Activated CD4-positive, CD25-positive, alpha-beta regulatory T cell treated with anti-CD3 and anti-CD28 coated beads, Interleukin-2, amount 50 U/mL, for 16 hours (primary cell): ENCODE results near the gene MARCKSL1.
"Not testable (repeated sequence)": the region's sequence is repeated elsewhere in the genome, so short reads cannot be mapped to it uniquely, and the experiment has no call there.

Experiments
- DNase-seq: peaks from one replicate; pipeline ENCODE4 v3.0.0-alpha.2; 2020; ENCODE audit warnings: low read depth, low spot score

The MARCKSL1 gene

GRCh38 chr1:32335790-32336590, at the start of gene MARCKSL1:
Gene MARCKSL1, minus strand, starts transcription at chr1:32336233. Its CDS starts 200 bp downstream, at chr1:32336033.
- DNase-seq = peak; percentile 66

DNA sequence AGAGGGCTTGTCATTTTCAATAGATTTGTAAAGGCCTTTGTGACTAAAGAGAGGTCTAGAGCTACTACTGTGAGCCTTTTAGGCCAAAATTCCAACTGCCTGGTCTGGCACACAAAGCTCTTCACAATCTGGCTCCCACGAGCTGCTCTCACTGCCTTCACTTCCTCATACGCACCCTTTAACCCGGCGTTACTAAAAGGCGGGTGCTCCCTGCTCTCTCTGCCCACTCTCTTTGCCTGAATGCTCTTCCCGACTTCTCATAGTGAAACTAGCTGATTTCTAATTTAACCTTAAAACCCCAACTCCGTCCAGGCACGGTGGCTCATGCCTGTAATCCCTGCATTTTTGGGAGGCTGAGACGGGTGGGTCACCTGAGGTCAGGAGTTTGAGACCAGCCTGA, 44.0 kb upstream of the MARCKSL1 start:
- DNase-seq = no peak

- no peak for DNase-seq
Observed at GRCh38 chr1:32377541-32378220, 41.6 kb upstream of the MARCKSL1 start.

DNA sequence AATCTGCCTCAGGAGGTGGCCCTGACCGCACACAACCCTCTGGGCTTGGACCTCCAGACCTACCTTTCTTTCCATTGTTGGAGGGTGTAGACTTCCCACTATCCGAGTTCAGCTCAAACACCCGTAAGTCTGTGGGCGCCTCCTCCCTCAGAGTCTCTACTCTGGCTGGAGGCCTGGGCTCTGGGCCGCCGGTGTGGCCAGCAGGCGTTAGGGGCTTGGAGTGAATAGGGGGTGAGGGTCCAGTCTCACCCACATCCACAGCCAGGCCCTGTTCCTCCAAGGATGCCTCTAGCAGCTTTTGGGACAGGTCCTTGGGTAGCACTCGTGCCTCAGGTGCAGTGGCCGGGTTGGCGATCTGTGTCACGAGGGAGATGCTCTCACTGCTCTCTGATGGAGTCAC, 40.2 kb upstream of the MARCKSL1 start:
- DNase-seq = no peak

GRCh38 chr1:32373996-32374592, 38.1 kb upstream of the MARCKSL1 start:
- no peak for DNase-seq

- no peak for DNase-seq
Observed at GRCh38 chr1:32372149-32372756, 36.2 kb upstream of the MARCKSL1 start.

DNA sequence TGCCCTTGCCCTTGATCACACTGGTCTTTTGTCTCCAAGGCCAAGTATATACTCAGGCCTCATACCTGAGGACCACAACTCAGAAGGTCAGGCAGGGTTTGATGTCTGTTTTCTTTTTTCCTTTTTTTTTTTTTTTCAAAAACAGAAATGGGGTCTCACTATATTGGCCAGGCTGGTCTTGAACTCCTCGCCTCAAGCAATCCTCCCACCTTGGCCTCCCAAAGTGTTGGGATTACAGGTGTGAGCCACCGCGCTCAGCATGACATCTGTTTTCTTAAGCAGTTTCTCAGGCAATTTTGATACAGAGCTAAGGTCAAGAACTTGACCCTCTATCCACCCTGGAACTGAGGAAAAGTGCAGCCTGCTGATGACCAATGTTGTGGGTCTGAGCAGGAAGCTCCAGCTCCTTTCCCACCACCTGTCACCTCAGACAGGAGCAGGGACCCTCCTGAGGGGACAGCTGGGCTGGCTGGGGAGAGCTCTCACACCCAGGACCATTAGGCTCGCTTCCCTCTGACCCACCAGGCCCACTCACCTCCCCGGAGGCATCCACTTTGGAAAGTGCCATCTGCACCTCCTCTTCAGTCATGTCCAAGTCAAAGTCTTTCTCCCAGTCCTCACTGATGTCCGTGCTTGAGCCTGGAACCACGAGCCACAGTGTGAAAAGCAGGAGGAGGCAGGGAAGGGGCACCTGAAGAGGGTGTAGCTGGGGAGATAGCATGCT, 32.0 kb upstream of the MARCKSL1 start:
- no peak for DNase-seq

DNA sequence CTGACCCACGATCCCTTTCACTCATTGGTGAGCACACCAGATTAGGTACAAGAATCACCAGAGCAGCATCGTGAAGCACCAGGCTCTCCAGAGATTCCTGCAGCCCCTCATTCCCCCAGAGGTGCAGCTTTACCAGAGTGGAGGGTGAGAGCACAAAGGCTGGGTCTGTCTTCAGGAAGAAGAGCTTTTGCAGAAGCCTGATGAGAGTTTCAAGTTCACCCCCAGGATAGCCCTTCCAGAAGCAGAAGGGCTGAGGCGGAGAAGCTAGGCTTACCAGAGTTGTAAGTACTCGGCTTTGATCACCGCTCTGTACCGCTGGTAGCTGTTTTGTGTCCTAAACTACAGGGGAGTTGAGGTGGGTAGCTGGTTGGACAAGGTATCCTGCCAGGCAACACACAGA, 29.4 kb upstream of the MARCKSL1 start:
- DNase-seq = no peak

DNA sequence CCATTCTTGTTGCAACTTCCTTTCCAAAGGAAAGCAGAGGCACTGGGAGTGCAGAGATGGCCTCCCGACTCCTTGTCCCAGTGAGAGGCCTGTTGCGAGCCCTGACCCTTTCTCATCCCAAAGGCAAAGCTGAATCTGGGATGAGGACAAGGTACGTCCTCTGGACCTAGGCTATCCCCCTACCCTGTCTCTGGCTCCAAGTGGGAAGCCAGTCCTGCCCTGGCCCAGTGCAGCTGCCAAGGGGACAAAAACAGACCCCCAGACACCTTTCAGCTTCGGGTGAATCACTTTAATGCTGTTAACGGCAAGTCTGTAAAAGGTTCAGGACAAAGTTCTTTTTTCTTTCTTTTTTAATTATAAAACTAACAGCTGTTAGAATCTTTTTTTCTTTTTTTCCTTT, 28.8 kb upstream of the MARCKSL1 start:
- DNase-seq = no peak

DNA sequence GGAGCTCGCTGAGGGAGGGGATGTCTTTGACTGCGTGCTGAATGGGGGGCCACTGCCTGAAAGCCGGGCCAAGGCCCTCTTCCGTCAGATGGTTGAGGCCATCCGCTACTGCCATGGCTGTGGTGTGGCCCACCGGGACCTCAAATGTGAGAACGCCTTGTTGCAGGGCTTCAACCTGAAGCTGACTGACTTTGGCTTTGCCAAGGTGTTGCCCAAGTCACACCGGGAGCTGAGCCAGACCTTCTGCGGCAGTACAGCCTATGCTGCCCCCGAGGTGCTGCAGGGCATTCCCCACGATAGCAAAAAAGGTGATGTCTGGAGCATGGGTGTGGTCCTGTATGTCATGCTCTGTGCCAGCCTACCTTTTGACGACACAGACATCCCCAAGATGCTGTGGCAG, 27.7 kb upstream of the MARCKSL1 start:
- no peak for DNase-seq

DNA sequence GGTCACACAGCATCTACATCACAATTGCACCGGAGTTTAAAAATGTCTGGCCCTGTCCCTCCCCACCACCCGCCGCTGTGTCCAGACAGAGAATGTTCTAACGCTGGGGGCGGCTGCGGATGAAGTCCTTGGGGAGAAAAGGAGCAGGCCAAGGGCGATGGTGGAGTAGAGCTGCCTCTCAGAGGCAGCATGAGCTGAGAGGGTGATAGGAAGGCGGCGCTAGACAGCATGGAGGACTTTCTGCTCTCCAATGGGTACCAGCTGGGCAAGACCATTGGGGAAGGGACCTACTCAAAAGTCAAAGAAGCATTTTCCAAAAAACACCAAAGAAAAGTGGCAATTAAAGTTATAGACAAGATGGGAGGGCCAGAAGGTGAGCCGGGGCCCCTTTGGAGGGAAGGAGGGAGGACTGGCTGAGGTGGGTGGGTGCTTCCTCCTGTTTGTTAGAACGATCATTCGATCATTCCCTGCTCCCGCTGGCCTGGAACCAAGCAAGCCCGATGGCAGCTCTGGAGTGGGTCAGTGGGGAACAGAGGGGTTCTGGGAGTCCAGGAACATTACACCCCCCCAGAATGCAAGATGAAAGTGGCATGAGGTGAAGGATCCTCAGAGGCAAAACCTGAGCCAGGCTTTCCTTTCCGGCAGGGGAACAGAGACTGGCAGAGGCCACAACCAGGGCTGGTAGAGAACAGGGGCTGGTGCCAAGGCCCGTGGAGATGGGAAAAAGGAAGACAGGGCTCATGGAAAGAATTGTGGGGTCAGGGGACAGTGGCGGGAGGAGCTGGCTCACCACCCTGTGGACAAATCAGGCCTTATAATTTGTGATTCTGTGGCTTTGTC, 26.7 kb upstream of the MARCKSL1 start, which contains the start of the genes FAM229A and TSSK3:
FAM229A (minus strand) TSS at position 12 of the 840 bp plus-strand sequence. CDS start 394 bp downstream, outside the sequence.
TSSK3 (plus strand) TSS at position 66 of the 840 bp plus-strand sequence; CDS start at position 229, 163 bp downstream.
- DNase-seq = no peak

DNA sequence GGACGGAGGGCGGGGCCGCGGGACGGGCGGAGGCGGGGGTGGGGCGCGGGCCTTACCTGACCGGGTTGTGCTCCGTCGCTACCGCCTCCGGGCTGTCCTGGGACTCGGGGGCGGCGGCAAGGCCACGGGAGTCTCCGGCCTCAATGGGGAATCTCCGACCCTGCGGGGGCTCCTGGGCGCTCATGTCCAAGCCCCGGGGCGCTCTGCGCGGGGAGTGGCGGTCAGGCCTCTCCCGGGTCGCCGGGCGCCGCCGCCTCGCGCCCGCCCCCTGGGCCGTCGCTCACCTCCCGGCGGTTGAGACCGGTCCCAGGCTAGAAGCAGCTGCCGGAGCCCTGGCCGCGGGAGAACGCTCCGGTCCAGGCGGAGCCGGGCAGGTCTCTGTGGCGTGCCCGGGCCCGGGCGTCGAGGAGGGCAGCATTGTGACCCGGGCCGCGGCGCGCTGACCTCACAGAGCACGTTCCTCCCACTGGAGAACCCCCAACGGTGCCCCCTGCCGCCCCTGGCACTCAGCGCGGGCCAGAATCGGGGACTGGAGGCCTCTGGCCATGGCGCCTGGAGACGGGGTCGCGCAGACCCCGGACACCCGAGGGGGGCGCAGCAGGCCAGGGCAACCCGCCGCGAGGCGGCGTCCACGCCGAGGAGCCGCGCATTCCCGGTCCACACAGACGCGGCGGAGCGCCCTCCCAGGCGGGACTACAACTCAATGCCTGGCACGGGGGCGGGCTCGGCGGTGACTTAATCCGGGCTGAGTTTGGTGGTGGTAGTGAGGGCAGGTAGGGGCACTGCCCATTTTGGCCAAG, 25.8 kb upstream of the MARCKSL1 start:
- DNase-seq = no peak

DNA sequence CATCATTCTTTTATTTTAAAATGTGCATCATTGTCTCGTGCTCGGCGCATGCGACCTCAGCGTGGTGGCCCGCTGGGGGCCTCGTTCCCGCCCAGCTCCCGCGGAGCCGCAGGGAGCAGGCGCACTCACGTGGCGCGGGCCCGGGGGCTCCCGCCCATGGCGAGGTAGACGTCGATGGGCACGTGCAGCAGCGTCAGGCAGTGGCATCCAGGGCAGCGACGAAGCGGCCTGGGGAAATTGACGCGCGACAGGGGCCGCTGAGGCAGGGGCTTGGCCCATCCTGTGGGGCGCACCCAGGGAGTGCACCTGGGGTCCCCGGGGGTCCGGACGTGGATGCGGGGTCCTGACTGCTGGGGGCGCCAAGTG, 25.3 kb upstream of the MARCKSL1 start:
- DNase-seq = no peak

- no peak for DNase-seq
Observed at GRCh38 chr1:32358435-32358834, 22.4 kb upstream of the MARCKSL1 start.

- DNase-seq = no peak
Observed at GRCh38 chr1:32357614-32358013, 21.6 kb upstream of the MARCKSL1 start.

- DNase-seq = no peak
Observed at GRCh38 chr1:32356478-32356877, 20.4 kb upstream of the MARCKSL1 start.

DNA sequence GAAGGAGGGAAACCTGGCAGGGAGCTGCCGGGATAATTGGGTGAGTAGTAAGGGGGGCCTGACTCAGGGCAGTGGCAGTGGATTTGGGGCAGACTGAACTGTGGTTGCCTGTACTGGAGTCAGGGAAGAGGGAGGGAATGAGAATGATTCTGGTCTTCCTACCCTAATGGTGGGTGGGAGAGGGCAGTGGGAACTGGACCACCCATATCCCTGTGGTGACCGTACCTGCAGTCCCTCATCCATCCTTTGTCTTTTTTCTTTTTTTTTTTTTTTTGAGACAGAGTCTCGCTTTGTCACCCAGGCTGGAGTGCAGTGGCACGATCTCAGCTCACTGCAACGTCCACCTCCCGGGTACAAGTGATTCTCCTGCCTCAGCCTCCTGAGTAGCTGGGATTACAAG, 19.7 kb upstream of the MARCKSL1 start:
- not testable (repeated sequence) for DNase-seq

- DNase-seq = no peak
Observed at GRCh38 chr1:32353886-32354570, 18.0 kb upstream of the MARCKSL1 start.

- DNase-seq = no peak
Observed at GRCh38 chr1:32353431-32353830, 17.4 kb upstream of the MARCKSL1 start.
